NCI-H1694 treated with DMSO at 0.1 percent for 48 hours (cell line): ENCODE measurements around the gene SCLT1.

Experiments used
- DNase-seq: peaks from one replicate; lab custom pipeline; 2025; lab: John Stamatoyannopoulos, UW

The SCLT1 gene

DNA sequence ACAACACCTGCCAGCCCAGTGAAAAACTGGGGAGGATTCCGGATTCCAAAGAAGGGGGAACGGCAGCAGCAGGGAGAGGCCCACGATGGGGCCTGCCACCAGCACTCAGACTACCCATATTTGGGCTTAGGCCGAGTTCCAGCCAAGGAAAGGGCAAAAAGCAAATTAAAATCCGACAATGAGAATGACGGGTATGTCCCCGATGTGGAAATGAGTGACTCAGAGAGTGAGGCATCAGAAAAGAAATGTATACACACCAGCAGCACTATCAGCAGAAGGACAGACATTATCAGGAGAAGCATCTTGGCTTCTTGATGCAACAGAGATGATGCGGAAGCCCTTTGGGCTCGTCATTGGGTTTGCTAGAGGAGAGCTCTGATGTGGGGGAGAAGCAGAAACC is 221.4 kb downstream of the SCLT1 start:
- DNase-seq = no peak

DNA sequence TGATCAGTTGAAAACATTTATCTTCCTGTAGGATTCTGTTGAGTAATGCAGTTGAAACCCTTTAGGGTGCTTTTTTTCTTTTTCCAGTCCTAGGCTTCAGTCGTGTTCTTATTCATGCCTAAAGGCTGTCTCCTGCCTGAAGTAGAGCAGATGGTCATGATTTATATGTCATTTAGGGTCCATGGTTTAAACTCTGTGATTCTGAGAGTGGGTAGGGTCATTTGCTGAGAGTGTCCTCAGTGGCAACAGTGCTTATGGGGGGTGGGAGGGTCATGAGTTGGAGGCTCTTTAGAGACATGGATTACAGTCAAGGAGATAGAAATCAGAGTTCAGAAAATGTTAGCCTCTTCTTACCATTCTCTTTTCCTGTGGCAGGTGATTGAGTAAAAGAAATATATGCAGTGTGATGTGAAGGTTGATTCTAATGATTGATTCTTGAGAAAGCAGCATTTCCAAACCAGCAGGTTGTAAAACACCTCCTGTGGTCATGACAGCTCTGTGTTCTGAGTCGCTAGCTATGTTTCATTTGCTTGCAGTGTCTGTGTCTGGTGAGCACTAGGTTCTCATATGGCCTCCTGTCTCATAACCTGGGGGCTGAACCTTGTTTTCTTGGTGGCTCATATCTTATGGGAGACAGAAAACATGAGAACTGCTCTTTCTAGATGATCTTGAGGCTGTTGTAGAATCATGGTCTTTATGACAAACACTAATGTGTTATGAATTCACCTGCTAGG is 223.4 kb downstream of the SCLT1 start:
- no peak for DNase-seq

DNA sequence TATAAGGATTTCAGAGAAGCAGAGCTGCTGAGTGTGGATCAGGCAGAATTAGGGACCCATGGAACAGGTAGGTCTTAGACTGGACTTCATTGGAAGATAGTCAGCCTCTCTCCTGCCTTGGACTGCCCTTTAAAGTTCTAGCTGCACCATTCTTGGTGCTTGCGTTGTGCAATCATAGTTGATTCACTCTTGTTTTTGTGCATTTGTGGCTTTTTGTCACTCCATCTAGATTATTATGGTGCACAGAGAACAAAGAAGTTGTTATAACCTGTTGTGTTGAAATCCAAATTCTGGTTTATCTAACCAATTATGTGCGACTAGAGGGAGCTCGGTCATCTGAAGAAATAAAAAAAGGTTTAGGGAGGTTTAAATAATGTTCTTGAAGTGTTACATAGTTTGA is 224.6 kb downstream of the SCLT1 start:
- no peak for DNase-seq

DNA sequence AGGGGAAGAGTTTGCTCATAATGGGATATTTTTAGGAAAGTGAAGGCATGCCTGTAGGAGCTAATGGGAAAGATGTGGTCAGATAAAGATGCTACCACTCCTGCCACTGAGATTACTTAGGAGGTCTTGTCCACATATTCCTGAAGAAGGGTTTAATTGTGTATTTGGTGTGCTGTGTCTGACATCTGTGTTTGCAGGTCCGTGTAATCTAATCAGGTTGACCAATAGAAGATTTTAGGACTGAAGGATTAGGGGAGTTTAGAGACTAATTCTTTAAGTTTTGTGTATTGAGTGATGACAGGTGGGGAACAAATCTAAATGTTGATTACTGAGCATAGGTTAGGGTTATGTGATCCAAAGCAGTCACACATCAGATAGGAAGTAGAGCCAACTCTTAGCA is 226.6 kb downstream of the SCLT1 start:
- DNase-seq = no peak

DNA sequence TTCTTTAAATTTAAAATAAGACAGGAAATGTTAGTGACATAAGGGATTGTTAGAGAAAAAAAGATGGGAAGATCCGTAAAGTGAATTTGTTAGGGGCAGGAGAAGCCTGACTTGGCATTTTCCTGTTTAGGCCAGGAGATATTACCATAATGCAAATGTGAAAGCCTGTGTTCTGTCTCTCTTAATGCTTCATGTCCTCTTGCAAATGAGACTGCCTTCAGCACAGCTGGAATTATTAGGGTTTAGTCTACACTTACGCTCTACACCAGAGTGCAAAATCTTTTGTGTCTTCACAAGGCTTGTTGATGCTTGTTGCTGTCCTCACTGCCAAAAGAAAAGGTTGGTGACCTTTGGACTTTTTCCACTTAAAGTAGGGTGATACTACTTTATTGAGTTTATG is 227.1 kb downstream of the SCLT1 start:
- DNase-seq = no peak

DNA sequence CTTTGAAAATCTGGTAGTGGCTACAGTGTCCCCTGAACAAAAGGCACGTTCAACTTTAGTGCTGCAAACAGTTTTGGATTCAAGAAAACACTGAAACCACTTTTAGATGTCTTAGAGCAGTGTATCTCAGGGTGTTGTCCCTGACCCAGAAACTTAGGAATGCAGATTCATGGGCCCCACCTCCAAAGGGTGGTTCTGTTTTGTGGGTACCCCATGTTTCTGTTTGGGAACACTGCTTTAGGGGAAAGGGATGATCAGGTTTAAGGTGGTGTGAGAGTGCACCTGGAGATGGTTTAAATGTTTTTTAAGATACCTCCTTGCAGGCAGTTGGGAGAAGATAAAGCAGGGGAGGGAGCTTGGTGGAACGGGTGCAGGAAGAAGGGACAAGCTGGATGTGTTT is 228.2 kb downstream of the SCLT1 start:
- DNase-seq = no peak

DNA sequence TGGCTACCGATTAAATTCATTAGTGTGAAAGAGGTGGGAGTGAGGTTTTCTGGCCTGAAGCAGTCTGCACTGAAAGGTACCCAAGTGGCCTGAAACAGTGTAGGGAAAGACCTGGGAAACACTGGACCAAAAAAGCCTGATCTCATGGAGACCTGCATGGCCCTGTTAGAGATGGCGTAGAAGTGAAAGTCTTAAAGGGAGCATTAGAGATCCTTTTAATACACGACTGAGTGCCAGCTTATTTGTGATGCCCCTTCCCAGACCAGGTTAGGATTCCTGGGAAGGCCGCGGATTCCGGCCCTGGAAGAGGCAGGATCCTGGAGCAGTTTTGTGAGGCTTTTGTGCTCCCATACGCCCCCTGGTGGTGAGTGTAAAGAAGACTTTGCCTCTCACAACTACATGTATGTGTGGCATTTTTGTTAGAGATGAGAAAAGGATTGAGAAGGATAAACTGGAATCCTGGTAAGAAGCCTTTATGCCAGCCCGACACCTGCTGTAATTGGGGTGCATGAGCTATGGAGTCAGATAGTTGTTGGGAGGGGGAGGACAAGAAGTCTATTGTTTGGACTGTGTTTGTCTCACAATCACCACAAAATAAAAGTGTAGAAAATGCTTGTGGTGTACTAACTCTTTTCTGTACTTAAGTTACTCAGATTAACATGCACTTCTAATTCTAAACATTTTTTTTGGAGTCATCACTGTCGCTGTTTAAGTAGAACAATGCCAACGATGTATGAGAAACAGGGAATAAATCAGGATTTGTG is 229.8 kb downstream of the SCLT1 start:
- peak; percentile 46 for DNase-seq

DNA sequence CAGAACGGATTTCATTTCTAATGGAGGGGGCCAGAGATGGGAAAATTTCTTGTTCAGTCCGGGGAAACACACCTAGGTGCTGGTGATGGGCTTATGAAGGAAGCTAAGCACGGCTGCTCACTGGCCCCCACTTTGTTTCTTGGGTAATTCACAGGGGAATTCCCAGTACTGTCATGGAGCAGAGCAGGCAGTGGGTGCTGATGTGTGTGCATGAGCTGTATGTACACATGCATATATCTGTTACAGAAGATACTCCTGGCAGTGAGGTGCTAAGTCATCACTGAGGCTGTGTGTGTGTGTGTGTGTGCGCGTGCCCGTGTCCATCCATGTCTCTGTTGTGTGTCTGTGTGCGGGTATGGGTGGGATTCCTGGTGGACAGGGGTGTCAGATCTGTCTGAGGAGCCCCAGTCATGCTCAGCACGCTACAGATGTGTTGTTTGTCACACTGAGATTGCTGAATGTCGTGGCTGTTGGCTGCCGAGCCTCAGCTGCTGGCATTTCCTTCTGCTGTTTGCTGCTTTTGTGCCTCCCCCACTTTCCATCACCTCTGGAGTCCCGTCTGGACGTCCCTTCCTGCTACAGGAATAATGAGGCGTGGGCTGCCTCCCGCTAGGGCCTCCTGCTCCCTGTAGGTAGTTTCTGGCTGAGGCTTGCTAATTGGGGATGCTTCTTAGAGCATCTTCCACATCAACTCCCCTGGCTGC is 230.6 kb downstream of the SCLT1 start:
- peak; percentile 1 for DNase-seq

DNA sequence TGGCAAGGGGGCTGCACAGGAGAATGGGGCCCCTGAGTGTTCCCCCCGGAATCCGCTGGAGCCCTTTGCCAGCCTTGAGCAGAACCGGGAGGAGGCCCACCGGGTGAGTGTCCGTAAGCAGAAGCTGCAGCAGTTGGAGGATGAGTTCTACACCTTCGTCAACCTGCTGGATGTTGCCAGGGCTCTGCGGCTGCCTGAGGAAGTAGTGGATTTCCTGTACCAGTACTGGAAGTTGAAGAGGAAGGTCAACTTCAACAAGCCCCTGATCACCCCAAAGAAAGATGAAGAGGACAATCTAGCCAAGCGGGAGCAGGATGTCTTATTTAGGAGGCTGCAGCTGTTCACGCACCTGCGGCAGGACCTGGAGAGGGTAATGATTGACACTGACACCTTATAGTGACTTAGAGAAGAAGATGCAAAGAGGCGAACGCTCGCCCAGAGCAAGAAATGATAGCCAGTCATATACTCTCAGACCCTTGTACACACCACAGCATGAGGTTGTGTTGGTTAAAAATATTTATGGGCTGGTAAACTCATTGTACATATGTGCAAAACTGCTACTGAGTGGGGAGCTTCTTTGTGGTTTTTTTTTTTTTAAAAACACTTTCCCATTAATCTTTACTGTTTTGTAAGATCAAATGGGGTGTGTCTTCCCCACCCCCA is 231.4 kb downstream of the SCLT1 start:
- DNase-seq = no peak

DNA sequence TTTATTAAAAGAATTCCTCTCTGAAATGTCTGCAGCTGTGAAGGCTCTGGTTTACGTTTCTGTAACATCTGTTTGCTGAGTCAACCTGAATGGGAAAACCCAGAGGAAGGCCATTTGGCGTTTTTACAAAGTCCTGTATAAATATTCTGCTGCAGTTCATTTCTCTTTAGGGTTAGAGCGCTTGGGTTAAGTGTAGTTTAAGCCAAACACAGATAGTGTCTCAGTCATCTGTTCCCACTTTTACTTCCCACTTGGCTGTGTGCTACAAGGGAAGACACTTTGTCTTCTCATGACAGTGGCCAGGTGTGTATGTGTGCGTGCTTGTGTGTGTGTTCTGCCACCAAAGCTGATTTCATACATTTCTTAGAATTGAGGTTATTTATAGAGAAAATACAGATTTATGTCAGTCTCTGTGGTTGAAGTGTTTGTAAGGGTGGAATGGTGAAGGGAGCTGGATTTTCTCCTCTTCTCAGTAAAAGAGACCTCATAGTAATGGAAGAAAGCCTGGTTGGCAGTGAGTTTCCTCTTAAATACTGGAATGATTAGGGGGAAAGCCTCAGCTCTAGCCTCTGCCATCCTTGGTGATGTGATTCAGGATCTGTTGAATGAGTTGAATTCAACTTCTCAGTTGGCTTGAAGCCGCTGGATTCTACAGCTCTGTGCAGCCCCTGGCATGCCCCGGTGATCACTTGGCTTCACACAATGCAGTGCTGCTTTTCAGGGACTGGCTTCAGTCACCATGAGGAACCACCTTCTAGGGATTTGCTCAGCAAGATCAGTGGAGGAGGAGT is 233.3 kb downstream of the SCLT1 start:
- DNase-seq = no peak

DNA sequence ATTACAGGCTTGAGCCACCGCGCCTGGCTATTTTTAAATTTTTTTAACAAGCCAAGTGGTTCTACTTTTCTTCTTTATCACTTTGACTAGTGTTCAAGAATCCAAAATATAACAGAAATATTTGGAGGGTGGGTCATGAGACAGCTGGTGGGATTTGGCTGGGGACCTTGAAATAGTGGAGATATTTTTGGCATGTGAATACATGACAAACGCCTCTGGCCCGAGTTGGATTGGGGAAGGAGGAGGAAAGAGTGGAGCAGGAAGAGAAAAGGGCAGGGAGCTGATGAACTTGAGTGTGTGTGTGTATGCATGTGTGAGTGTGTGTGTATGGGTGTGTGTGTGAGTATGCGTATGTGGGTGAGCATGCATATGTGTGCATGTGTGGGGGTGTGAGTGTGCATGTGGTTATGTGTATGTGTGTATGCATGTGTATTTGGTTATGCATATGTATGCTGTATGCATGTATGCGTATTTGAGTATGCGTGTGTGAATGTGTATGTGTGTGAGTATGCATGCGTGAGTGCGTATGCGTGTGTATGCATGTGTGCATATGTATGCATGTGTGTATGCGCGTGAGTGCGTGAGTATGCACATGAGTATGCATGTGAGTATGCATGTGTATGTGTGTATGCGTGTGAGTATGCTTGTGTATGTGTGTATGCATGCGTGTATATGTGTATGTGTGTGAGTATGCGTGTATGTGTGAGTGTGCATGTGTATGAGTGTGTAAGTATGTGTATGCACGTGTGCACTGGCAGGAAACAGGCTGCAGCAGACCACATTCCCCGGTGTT is 234.3 kb downstream of the SCLT1 start:
- no peak for DNase-seq

DNA sequence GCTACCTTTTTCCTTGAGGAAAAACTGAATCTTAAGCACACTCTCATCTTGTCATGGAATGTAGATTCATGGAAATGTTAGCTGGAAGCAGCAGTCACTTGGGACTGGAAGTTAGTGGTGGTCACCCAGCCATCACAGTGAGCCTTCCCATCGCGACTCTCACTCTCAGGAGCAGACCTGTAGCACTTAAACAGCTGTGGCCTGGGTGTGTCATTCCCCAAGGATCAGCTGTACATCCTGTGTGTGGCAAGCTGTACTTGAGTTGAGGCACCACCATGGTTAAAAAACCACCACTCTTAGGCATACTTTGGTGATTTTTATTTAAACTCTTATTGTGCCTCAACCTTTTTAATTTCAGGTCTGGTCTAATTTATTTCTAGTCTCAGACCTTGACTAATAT is 237.1 kb downstream of the SCLT1 start:
- DNase-seq = no peak

DNA sequence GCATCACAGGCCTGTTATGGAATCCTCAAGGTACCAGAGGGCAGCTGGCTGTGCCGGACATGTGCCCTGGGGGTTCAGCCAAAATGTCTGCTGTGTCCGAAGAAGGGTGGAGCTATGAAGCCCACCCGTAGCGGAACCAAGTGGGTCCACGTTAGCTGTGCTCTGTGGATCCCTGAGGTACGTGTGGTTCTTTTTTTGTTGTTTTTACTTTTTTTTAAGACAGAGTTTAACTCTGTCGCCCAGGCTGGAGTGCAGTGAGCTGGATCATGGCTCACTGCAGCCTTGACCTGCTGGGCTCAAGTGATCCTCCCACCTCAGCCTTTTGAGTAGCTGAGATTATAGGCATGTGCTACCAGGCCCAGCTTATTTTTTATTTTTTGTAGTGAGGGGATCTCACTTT is 237.7 kb downstream of the SCLT1 start:
- no peak for DNase-seq

DNA sequence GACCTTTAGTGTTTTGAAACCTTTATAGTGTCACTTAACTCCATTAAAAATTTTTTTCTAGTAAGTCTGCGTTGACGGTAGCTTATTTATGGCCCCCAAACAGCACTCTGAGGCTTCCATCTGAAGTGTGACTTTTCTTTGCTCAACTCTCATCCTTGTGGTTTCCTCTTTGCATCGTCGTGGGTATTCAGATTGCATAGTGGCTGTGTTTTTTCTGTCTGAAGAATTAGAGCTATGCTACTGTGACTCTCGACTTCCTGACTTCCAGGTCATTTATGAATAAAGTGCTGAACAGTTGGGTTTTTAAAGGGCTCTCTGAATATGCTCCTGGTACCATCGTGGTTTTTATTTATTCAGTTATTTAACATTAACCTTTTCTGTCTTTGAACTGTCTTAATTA is 238.9 kb downstream of the SCLT1 start:
- DNase-seq = no peak

DNA sequence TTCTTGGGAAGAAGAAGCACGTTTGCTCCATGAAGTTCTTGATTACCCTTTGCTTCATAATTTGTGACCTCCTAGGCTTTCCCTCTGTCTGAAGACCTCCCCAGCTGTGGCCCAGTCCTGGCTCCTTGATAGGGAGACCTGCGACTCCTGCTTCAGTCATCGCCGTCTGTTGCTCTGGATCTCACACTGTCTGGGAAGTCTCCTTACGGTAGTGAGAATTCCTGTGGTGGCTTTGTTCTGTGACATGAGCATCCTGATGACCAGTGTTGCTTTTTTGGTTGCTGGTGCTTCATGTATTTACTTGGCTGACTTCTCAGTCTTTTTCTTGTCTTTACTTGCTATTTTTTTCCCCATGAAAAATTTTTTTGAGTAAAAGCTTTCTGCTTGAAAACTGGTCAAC is 239.6 kb downstream of the SCLT1 start:
- DNase-seq = no peak

DNA sequence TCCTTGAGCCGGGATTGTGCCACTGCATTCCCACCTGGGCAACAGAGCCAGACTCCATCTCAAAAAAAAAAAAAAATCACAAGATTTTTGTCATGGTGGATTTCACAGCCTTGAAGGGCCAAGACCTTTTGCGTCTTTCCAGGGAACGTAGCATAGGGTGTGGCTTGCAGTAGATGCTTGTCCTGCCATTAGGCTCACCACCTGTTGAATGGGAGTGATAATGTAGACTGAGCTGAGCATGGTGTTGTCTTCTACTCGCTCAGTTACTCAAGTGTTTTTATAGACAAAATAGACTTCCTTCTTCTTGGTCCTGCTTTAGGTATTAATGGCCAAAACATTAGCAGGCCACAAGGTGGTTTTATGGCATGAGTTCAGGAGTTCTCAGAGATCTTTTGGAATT is 243.1 kb downstream of the SCLT1 start:
- DNase-seq = no peak

DNA sequence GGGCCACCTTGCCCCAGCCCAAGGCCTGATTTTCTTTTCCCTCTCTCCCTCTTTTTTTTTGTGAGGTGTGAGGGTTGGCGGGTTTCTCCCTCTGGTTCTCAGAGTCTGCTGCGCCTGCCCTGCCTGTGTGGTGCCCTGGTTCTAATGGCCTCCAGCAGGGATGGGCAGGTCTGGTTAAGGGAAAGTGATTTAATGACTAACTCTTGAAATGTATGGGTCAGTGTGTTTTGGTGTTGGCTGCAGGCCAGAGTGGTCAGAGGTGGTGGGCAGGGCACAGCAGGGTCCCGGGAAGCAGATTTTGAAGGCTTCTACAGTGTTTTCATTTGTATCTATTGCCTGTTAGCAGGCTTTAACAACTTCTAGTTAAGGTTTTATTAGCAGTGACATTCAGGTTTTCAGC is 244.9 kb downstream of the SCLT1 start:
- no peak for DNase-seq

DNA sequence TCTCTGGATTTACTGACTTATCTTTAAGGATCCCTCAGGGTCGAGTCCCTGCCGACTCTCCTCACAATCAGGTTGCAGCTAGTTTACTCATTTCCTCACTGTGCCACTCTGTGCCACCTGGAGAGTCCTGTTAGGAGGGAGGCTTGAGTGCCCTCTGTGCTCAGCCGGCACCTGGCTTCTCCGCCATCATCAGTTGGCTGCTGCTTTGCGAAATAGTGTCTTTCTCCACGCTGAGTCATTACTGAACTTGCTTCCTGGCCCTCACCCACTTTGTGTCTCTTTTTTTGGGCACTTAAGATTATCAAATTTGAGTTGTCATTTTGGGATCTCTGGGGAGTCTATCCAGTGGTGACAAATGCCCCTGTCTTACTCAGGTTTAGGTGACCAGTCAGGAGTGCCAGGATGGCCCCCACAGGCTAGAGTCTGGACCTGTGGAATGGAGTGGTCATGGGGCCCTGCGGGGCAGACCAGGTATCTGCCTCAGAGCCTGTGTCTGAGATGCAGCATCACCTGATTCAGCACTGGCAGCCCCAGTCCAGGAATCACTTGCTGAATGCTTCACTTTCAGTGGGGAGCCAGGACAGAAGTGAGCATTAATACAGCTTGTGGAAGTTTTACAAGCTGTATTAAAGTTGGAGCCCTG is 246.1 kb downstream of the SCLT1 start:
- no peak for DNase-seq

DNA sequence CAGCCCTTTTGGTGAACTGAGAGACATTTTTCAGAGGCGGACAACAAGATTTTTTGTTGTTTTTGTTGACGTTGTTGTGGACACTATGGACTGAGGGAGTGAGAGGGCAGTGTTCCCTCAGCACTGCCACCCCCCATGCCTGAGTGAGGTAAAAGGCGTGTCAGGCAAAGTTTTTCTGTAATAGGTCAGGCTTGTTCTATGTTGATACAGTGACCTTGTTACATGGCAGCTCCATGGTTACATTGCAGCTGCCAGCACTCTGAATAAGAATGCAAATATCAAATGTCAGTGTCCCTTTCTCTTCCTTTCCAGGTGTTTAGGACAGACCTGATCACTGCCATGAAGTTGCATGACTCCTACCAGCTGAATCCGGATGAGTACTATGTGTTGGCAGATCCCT is 247.3 kb downstream of the SCLT1 start:
- no peak for DNase-seq

DNA sequence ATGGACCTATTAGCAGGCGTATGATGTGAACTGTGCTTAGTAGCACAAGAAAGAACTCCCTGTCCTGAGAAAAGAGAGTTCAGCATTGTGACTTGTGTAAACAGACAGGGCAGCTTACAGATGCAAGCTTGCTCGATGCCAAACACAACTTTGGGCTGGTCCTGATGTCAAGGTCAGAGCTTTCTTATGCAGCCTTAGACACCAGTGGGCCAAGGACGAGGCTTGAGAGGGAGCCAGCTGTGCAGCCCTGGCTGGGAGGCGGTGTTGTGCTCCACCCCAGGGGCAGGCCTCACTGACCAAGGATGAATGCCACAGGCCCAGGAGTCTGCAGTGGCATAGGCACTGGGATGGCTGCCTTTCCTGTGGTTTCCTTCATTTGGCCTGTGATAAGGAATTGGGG is 248.4 kb downstream of the SCLT1 start:
- DNase-seq = no peak

DNA sequence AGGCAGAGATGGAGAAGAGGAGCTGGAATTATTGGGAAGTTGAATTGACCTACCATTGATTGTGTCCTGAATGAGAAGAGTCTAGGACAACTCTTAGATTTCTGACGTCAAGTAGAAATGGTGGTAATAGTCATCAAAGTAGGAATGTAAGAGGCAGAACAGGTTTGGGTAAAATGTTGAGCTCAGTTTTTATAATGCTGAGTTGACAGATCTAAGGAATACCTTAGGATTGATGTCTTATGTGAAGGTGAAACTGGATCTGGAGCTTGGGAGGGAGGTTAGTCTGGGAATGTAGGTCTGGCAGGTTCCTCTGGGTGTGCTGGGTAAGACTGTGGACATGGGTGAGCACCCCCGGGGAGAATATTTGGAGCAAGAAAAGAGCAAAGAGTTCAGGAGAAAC is 251.9 kb downstream of the SCLT1 start:
- DNase-seq = no peak
